ENCODE measurements around the gene ITGA1. TPM values are rescaled to one million over a fixed set of nuclear protein-coding genes. Genes with fewer than 3 reads are reported as not detected.

Gene ITGA1
- total RNA-seq, 1 donor from 2014 or later = 84.4 TPM

DNA sequence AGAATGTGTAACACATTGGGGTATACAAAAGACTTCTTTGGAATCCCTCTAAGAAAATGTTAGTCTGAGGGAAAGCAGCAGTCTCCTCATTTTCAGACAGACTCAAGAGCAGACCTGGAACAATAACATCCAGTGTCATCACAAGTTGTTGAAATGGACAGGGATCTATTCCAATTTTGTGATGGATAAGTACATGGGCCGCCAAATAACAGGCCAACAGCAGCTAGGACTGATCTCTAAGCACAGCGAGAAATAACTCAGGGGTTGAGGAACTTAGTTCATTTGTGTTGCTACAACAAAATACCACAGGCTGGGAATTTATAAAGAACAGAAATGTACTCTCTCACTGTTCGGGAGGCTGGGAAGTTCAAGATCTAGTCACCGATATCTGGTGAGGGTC, 193.8 kb downstream of the ITGA1 start:
- Histone ChIP-seq H3K9me3 (peaks cover 3% of the 10 kb centered on the region), H3K4me3 (no peak overlapping the region), H3K36me3 (no peaks in the 10 kb centered on the region), H3K4me1 (no peaks in the 10 kb centered on the region), H3K27ac (no peak overlapping the region), H3K27me3 (ENCODE audit: low read depth) (no peaks in the 10 kb centered on the region)
- no peak for ATAC-seq
- no peak for DNase-seq
- intact Hi-C loops (cut with DNase I) = no loop called here
- no peak for TF ChIP-seq CTCF (IDR thresholded peaks at IDR 0.05)

DNA sequence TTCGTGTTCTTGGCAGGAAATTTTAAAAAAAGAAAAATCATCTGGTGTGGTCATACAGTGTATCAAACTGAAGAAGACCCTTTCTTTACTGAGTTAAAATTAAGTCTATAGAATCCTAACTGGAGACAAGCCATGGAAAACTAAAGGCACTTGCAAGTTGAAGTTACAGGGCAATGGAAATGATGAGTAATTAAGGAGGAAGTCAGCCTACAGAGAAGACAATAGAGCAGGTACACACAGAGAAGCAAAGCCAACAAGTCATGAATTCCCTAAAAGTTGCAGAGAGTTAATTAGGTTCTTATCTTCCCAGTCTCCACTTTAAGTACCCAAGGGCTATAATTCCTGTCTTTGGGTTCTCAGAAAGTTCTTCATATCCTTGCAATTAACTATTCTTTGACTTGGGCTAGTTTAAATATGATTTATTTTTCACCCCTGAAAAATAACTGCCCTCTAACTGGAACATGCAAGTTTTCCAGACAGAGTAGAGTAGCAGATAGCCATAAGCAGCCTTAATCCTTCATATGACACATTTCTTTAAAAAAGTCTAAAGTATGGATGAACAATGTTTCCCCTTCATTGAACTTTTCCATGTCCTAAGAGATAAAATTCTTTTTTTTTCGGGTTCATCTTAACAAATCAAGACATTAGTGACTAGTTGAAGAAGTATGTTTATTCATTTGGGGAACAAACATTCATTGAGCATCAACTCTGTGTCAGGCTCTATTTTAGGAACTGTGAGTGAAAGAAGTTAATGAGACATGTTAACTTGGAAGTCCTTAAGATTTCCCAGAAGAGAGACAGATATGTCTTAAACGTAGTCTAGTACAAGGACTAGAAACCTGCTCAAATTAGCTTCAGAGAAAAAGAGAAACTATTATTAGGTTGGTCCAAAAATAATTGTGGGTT, 196.3 kb downstream of the ITGA1 start:
- no peak for DNase-seq
- Histone ChIP-seq H3K27me3 (ENCODE audit: low read depth) (no peaks in the 10 kb centered on the region), H3K27ac (no peak overlapping the region), H3K9me3 (no peaks in the 10 kb centered on the region), H3K4me3 (no peak overlapping the region), H3K4me1 (peaks cover 13% of the 10 kb centered on the region), H3K36me3 (no peaks in the 10 kb centered on the region)
- intact Hi-C loops (cut with DNase I) = no loop called here
- TF ChIP-seq CTCF (IDR thresholded peaks at IDR 0.05) = no peak
- no peak for ATAC-seq

DNA sequence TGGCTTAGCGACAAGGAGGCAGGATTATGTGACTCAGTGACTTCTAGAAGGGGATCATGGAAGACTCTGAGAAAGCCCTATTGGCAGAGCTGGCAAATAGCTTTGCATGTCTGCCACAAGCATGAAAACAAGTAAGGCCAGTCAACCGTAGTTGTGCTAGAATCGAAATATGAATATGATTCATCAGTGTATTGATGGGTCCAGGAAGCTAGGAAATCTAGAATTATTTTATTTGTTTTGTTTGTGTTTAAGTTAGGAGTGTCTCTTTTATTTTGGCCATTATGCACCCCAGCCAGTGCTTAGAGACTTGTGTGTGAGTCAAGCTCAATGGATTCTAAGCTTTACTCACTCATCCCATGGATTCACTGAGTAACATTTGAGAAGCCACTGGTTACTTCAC, 197.6 kb downstream of the ITGA1 start:
- Histone ChIP-seq H3K27me3 (ENCODE audit: low read depth) (no peaks in the 10 kb centered on the region), H3K27ac (no peak overlapping the region), H3K4me3 (no peak overlapping the region), H3K4me1 (peaks cover 13% of the 10 kb centered on the region), H3K36me3 (no peaks in the 10 kb centered on the region), H3K9me3 (no peaks in the 10 kb centered on the region)
- intact Hi-C loops (cut with DNase I) = no loop called here
- DNase-seq = no peak
- no peak for ATAC-seq
- TF ChIP-seq CTCF (IDR thresholded peaks at IDR 0.05) = no peak

DNA sequence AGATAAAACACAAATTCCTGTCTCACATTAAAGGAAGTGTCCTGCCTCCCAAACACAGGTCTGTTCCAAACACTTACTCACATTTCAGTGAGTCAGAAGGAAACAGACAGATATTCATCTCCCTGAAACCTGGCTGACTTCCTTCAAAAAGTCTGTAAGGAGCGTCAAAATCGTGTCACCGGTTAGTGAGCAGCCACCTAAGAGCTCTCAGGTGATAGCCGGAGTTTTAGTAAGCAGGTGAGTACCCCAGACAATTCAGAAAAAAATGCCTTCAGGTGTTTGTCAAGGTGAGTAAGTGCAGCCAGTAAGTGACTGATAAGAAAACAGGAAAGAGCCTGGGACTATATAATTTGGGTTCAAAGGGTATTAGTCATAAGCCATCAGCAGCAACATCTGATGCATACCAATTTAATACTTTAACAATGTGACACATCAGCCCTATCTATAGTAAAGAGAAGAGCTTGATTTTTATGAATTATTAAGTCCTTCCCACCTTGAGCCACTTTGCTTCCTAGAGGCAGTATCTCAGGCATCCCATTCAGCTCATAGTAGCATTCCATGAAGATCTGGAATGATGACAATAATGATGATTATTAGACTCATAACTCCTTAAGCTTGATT, 200.1 kb downstream of the ITGA1 start:
- Histone ChIP-seq H3K4me3 (no peak overlapping the region), H3K4me1 (peaks cover 13% of the 10 kb centered on the region), H3K27me3 (ENCODE audit: low read depth) (no peaks in the 10 kb centered on the region), H3K27ac (no peak overlapping the region), H3K9me3 (no peaks in the 10 kb centered on the region), H3K36me3 (no peaks in the 10 kb centered on the region)
- TF ChIP-seq CTCF (IDR thresholded peaks at IDR 0.05) = no peak
- intact Hi-C loops (cut with DNase I) = no loop called here
- peak in 1 of 2 donors; percentile 64 for ATAC-seq
- DNase-seq = no peak

- Histone ChIP-seq H3K36me3 (no peaks in the 10 kb centered on the region), H3K4me3 (peak overlapping the region; percentile 79), H3K27me3 (ENCODE audit: low read depth) (no peaks in the 10 kb centered on the region), H3K4me1 (peaks cover 13% of the 10 kb centered on the region), H3K9me3 (no peaks in the 10 kb centered on the region), H3K27ac (peak overlapping the region; percentile 76)
- intact Hi-C loops (cut with DNase I) = no loop called here
- no peak for DNase-seq
- ATAC-seq = peak; percentile 54 to 55
- no peak for TF ChIP-seq CTCF (IDR thresholded peaks at IDR 0.05)
These were observed 200.8 kb downstream of the ITGA1 start for GRCh38 chr5:52988335-52989024.

All from lower lobe of right lung (tissue), 2 donors.